T1000 (cell line): ENCODE data around the gene ATP8A2.
"Not testable (repeated sequence)": the region's sequence is repeated elsewhere in the genome, so short reads cannot be mapped to it uniquely, and the experiment has no call there.

Experiments used
- DNase-seq: peaks from one replicate; lab custom pipeline; 2025; ENCODE audit warnings: mixed read lengths; lab: John Stamatoyannopoulos, UW

The ATP8A2 gene

DNA sequence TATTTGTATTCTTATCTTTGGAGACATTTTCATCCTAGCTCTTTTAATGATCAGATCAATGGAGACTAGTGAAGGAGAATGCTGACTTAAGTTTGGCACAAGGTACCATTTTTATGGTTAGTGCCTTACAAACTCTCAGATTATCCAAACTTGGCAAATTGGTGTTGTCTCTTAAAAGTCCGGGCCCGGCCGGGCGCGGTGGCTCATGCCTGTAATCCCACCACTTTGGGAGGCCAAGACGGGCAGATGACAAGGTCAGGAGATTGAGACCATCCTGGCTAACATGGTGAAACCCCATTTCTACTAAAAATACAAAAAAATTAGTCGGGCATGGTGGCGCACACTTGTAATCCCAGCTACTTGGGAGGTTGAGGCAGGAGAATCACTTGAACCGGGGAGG lies 177.2 kb downstream of the ATP8A2 start:
- not testable (repeated sequence) for DNase-seq

DNA sequence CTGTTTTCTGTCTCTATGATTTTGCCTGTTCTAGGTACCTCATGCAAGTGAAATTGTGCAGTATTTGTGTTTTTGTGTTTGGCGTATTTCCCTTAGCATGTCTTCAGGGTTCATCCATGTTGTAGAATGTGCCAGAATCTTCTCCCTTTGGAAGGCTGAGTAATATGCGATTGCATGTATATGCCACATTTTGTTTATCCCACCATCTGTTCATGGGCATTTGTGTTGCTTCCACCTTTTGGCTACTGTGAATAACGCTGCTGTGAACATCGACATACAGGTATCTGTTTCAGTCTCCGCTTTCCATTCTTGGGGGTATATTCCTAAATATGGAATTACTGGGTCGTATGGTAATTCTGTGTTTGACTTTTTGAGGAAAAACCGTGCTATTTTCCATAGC lies 190.0 kb downstream of the ATP8A2 start:
- DNase-seq: no peak

DNA sequence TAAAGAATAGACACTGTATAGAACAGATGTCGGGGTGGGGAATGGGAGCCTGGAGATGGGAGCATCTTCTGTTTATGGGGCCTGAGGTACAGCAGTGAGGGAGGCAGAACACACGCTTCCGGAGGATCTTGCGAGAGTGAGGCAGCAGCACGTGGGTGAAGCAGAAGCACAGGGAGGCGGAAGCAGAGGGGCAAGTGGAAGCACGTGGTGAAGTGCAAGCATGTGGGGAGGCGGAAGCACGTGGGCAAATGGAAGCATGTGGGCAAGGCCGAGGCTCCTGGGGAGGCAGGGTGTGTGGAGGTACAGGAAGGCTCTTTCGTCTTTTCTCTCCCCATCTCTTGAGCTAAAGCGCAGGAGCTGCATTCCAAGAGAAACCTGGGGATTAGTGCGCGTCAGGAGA lies 198.4 kb downstream of the ATP8A2 start:
- no peak for DNase-seq

DNA sequence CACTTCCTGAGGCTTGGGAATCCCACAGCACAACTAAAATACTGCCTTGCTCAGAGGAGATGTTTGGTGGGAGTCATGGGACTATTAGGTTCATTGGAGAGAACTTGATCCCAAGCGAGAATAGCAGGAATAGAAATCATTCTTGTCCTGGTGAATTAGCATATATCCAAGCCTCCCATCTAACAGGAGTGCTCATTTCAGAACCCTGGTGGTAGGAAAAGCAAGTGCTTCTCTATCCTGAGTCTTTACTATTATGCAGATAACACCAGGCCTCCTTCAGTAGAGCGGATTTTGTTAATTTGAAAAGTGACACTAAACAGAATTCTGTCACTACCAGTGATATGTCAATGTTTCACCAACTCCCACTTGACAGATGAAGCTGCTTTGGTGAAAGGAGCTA lies 199.5 kb downstream of the ATP8A2 start:
- DNase-seq: no peak

DNA sequence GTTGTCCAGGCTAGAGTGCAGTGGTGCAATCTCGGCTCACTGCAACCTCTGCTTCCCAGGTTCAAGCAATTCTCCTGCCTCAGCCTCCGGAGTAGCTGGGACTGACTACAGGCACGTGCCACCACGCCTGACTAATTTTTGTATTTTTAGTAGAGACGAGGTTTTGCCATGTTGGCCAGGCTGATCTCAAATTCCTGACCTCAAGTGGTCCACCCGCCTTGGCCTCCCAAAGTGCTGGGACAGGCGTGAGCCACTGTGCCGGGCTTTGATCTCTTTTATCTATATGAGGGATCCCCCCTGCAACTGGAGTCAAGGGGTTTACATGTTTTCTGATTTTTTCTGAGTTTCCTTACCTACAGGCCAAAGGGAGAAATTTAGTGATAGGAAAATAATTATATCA lies 200.4 kb downstream of the ATP8A2 start:
- DNase-seq: not testable (repeated sequence)

DNA sequence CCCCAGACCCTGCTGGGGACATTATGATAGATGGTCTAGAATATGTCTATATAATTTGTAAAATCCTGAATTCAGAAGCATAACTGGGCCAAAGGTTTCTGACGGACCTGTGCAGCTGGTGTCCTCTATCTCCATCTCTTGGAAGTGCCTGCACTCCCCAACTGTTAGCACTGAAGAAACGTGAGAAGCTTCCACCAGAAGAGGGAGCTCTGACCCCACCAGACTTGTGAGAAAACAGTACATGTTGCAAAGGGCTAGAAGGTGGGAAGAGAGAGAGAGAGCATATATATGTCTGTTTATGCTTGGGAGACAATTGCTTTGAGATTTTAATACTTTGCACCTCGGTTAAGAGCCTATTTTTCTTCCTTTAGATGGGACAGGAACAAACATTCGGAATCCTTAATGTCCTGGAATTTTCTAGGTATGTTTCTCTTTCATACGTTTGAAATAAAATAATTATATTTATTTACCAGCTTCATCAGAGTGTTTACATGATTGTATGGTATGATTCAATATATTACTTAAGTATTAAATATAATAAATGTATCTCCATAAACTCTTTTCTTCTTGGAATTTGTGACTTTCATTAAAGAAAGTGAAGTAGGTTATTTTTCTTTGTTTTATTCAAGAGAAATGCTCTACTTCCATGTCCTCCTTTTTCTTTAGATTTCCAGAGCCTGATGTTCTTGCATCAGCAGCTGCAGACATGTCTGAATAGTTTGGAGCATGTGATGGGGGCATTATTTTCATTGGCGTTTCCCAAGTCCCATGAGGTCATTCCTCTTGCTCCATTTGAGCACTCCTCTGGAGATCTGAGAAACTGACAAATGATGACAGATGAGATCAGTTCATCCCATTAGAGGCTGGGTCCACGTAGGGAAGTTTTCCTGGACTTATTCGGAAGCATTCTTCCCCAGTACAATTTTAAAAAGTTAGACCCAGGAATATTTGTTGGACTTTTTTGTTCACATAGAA lies 202.9 kb downstream of the ATP8A2 start:
- peak; percentile 3 for DNase-seq

DNA sequence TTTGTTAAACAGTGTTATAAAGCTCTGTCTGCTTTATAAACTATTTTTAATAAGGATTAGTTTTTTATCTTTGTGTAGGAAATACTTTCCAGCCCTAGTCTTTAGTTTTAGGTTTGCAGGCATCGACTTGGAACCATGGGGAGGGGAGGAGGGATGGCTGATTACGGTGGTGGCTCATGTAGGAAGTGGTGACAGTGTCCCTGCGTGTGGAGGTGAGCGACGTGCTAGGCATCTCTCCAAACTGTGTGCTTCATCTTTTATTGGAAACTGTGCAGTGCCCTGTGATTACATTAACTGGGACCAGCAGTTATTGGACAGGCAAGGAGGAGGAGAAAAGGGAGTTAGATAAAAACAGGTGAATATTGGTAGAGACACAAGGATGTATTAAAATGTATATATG lies 203.8 kb downstream of the ATP8A2 start:
- DNase-seq: no peak

DNA sequence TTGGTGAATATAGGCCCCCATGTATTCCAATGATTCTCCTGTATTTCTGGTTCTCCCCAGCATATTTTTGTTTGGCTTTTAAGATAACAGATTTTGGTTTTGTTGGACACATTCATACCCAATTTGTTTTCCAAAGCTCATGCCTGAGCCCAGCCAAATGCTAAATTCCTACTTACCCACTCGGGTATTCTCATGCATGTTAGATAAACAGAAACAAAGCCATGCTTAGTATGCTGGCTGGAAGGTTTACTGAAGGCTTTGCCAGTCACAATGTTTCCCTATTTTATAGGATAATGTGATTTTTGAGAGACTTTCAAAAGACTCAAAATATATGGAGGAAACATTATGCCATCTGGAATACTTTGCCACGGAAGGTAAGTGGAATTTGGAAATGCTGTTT lies 206.8 kb downstream of the ATP8A2 start:
- no peak for DNase-seq

DNA sequence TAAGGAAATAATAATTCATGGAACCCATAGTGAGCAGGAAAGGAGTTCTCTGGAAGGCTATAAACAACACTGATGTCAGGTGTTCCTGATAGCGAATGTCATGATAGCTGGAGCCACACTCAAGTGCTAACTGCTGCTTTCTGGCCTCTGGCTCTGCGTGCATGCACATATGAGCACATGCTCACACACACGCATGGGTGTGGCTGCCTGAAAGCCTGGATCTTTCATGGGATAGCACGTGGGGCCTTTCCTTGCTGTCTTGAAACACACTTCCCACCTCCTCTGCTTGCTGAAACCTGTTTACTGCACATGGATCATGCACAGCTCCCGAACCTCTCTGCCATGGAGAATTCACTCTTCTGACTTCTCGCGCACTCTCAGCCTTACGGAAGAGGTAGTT lies 207.4 kb downstream of the ATP8A2 start:
- no peak for DNase-seq

DNA sequence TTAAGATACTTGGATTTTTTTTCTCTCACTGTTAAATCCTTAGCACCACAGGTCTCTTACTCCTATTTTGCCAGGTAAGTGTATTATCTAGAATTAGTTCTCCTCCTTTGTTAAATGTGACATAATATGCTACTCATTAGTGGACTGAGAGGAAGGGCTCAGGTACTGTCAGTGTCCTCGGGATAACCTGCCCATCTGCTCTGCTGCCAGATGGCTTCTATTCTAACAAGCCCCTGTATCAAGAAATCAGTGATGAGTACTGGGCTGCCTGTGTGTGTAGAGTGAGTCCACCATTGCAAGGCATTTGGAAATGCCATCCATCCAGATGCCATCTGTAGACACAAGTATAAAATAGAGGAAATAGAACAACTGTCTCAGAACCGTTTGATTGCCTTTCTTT lies 209.6 kb downstream of the ATP8A2 start:
- DNase-seq: no peak

DNA sequence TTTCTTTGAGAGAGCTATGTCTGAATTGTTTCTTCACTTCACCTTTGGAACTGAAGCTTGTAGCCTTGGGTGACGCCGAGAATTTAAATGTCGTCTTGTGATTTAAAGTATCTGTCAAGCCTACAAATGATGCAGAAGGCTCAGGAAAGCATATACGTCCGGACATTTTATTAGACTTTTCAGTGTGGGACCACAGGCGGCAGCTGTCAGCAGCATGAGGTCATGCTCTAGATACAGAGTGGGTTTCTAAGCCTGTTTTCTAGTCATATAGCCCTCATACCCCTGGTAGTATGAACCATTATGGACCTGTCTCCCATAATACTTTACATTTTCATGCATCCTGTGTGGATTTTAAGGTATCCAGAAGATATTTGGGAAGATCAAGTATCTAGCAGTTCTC lies 212.3 kb downstream of the ATP8A2 start:
- DNase-seq: no peak

DNA sequence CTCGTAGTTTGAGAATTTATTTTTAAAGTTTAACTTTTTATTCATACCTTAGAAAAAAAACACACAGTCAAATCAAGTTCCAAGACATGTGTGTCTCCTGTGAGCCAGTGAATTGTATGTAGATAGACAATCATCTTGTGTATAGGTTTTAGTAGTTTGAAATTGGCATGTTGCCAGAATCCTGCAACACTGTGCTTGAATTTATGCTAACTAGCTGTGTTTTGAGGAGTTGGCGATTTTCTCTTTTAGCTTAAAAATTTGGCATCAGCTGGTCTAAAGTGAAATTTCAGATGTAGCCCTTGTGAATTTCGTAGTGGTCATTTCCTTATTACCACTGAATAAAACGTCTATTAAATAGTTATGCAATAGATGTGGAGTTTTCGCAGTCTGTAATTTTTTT lies 213.2 kb downstream of the ATP8A2 start:
- DNase-seq: no peak

DNA sequence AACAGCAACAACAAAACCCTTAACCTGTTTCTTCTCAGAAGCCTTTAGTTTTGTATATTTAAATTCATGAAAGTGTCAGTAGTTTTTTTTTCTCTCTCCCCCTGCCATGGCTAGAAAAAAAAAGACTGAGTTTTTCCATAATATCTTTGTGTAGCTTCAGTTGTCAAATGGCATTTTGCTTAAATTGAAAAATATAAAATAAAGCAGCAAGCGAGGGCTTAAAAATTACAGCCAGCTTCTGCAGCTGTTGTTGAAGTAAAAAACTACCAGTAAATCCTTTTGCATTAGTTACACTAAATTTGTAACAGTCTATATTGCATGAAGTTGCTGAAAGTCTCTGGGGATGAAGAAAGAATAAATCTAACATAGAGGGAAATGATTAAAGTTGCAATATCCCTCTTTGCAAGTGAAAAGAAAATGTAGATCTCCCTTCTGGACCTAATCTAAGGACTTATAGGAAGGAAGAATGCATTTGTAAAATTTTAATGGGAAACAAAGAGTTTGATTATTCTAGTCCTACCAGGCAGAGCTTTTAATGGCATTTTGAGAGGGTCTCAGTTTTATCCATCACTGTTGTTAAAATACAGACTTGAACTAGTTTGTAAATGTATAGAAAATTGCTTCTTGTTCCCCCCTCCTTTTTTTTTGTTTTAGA lies 215.7 kb downstream of the ATP8A2 start:
- no peak for DNase-seq

DNA sequence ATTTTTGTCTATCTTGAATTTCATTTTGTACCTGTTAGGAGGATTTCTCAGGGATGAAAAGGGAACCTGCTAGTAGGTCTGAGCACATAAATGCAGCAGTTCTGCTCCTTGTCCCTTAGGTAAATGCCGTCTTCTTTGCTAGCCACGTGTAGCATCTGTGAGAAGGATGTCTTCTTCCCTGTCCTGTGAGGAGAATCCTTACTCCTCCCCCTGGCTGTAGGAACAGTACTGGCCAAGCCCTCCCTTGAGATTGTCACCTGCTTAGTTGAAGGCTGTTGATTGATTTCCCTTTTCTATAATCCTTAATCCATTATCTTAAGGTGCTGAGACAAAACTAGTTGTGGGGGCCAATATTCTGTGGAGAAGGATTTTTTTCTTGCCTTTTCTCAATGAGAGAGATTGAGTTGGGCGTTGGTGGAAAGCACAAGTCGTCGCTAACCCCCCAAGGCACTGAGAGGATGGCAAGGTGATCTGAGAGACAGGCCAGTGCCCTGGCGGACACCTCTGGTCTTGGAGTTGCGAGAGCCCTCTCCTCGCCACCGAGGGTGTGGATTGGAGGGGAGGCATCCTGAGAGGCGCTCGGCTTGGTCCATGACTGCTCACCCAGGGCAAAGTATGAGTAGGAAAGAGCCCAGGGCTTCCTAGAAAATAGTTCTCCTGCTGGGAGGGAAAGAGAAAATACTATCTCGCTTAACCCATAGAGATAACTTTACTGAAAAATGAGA lies 216.7 kb downstream of the ATP8A2 start:
- DNase-seq: no peak

DNA sequence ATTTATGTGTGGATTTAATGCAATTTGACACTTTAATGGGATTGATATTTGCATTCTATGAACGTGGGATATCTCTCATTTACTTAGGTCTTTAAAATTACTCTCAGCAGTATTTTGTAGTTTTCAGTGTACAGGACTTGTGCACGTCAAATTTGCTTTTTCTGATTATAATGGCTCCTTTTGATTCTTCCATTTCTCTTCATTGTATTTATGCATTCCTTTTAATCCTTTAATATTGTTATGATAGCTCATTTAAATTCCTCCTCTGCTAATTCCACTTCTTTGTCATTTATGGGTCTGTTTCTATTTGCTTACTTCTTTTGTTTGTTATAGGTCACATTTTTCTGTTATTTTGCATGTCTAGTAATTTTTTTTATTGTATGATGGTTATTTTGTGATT lies 226.6 kb downstream of the ATP8A2 start:
- no peak for DNase-seq

DNA sequence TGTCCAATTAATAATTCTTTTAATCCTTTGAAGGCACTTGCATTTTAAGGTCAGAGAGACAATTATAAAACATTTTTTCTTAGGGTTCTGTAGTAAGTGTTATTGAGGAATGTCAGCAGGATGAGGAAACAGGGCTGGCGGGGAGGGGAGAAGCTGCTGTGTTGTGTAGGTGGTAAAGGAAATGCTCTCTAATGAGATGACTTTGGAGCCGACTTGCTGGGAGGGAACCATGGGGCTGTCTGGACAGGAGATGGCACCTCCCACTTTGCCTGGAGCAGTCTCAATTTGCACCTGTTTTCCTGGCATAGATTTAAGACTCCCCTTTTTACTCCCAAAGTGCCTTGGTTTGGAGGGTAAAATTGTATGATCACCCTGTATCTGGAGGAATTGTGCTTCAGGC lies 230.4 kb downstream of the ATP8A2 start:
- DNase-seq: no peak

DNA sequence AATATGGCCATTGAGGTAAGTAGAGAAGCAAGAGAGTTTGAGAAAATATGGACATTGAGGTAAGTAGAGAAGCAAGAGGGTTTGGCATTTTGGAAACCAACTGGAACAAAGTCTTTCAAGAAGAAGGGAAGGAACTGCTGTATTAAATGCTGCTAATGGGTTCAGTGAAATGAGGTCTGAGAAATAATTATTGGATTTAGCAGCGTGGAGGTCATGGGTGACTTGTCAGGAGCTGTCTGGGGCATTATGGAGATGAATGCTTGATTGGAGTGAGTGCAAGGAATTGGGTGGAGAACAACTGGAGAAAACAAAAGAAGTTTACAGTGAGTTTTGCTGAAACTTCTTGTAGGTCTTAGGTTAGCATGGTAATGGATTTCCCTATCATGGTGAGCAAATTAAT lies 232.3 kb downstream of the ATP8A2 start:
- no peak for DNase-seq

DNA sequence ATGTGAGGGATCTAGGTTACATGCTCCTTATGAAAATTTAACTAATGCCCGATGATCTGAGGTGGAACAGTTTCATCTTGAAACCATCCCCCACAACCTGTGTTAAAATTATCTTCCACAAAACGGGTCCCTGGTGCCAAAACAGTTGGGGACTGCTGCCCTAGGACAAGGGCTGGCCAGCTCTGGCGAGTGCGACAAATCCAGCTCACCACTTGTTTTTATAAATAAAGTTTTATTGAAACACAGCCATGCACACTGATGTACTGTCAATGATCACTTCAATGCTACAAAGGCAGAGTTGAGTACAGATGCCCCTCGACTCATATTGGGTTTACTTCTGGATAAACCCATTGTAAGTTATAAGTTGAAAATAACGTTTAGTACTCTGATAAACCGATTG lies 235.3 kb downstream of the ATP8A2 start:
- no peak for DNase-seq

DNA sequence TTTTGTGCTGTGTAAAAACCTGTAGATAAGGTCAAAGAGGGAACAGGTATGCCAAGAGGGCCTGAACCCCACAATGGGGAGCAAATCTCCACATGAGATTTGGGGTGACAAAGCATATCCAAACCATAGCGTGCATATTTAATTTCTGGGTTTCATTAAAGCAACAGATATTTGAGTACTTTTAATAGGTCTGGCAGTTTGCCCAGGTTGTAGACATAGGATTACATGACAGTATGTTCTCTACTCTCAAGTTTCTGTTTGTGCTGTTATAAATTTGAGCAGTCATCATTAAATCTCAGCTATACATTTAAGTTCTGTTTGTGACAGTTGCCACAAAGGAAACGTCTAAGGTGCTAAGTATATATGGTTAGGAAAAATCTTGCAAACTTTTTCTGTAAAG lies 236.4 kb downstream of the ATP8A2 start:
- DNase-seq: no peak

DNA sequence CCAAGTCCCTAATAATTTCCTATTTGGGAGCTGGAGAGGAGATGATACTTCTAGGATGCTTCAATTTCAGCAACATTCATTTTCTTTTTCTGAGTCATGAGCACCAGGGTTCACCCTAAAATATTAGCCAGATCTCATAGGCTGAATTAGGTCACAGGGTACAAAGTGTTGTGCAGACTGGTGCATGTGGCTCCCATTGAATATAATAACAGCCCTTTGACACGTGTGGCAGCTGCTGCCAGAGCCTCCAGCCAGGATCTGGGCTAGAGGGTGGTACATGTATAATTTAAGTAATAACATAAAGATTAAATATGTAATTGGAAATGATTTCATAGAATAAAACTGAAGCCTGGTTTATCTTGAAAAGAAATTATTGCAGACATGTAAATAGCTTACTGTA lies 244.9 kb downstream of the ATP8A2 start:
- no peak for DNase-seq

DNA sequence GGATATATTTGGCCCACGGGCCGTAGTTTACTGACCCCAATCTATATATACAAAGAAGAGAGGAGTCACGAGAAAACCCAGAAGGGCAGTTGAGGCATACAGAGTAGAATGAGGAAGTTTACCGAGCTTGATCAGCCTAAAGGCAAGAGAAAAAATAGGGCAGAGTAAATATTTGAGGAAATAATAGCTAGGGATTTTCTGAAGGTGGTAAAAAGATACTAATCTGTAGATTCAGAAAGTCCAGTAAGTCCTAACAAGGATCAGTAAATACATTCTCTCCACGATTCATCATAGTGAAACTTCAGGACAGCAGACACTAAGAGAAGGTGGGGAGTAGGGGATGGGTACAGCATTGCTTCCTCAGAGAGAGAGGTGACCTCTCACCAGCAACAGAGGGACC lies 248.1 kb downstream of the ATP8A2 start:
- DNase-seq: no peak

DNA sequence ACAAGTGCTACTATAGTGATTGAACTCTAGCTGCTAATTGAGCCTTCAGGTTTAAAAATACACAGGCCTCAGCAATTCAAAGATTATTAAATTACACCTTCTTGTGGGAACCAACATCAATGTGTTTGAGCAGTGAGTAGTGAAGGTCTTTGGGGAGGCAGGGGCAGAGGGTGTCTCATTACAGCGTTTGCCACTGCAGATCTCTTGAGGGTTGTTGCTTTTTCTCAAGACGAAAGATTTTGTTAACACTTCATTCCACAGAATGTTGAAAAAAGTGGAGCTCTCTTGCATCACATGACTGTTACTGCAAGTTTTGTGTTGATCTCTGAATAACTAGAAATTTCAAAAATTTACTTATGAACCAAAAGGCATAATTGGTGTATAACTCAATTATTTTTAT lies 253.6 kb downstream of the ATP8A2 start:
- DNase-seq: no peak
